Keratinocyte (primary cell): ENCODE results near the gene DLG2. TPM values are rescaled to one million over a fixed set of nuclear protein-coding genes. Genes with fewer than 3 reads are reported as not detected.

ENCODE experiments used
- DNase-seq: peaks from one replicate; pipeline ENCODE4 v3.0.0-alpha.2; 2011; ENCODE audit warnings: low read depth, missing footprints, low spot score
- FAIRE-seq: peaks from 2 replicates; lab custom pipeline; 2011; peaks lifted over from hg19 to GRCh38; lab: Jason Lieb, UNC
- H2AFZ ChIP-seq: 2 replicates; pipeline ENCODE4 v1.6.0; 2012; ENCODE audit warnings: low read length, control low read depth, inconsistent platforms; ENCODE audit not compliant: control insufficient read depth
- H3K27ac ChIP-seq: 2 replicates; pipeline ENCODE4 v1.5.1; 2011; ENCODE audit warnings: low read length; ENCODE audit not compliant: control insufficient read depth, insufficient read depth
- H3K27me3 ChIP-seq: 3 replicates; pipeline ENCODE4 v1.6.0; 2011; ENCODE audit warnings: low read length; ENCODE audit not compliant: control insufficient read depth, insufficient read depth; ENCODE audit errors: extremely low read depth
- H3K36me3 ChIP-seq, 2 experiments: 2 replicates in 1 of 2; 3 replicates in 1 of 2; pipeline ENCODE4 v1.5.1; 2011; ENCODE audit warnings: low read length in 2 of 2, mild to moderate bottlenecking in 1 of 2; ENCODE audit not compliant: control insufficient read depth in 2 of 2, insufficient read depth in 2 of 2; ENCODE audit errors: extremely low read depth in 1 of 2
- H3K4me1 ChIP-seq: 3 replicates; pipeline ENCODE4 v1.5.1; 2011; ENCODE audit warnings: low read length; ENCODE audit not compliant: control insufficient read depth, insufficient read depth; ENCODE audit errors: extremely low read depth
- H3K4me2 ChIP-seq: 3 replicates; pipeline ENCODE4 v1.6.0; 2011; ENCODE audit warnings: low read depth, low read length; ENCODE audit not compliant: control insufficient read depth, insufficient read depth; ENCODE audit errors: extremely low read depth
- H3K4me3 ChIP-seq, 3 experiments: fragments of 200-600 bp in 1 of 3; sonication (generic) in 1 of 3; 2 replicates in 2 of 3; 3 replicates in 1 of 3; pipeline ENCODE4 v1.5.1; 2011 to 2016; ENCODE audit warnings: low read length in 3 of 3, mild to moderate bottlenecking in 3 of 3, control low read depth in 2 of 3, inconsistent platforms in 1 of 3, low read depth in 1 of 3, mixed read lengths in 1 of 3, mixed run types in 1 of 3, moderate library complexity in 1 of 3; ENCODE audit not compliant: control insufficient read depth in 2 of 3, insufficient read depth in 2 of 3; ENCODE audit errors: extremely low read depth in 1 of 3
- H3K79me2 ChIP-seq: 2 replicates; pipeline ENCODE4 v1.6.0; 2012; ENCODE audit warnings: low read length; ENCODE audit not compliant: control insufficient read depth, insufficient read depth
- H3K9ac ChIP-seq: 3 replicates; pipeline ENCODE4 v1.6.0; 2011; ENCODE audit warnings: low read length; ENCODE audit not compliant: control insufficient read depth, insufficient read depth; ENCODE audit errors: extremely low read depth
- H3K9me1 ChIP-seq: 3 replicates; pipeline ENCODE4 v1.6.0; 2011; ENCODE audit warnings: low read length; ENCODE audit not compliant: control insufficient read depth, insufficient read depth; ENCODE audit errors: extremely low read depth
- H3K9me3 ChIP-seq: 2 replicates; pipeline ENCODE4 v1.5.1; 2012; ENCODE audit warnings: low read depth, low read length; ENCODE audit not compliant: control insufficient read depth
- H4K20me1 ChIP-seq: 3 replicates; pipeline ENCODE4 v1.6.0; 2011; ENCODE audit warnings: low read length; ENCODE audit not compliant: control insufficient read depth, insufficient read depth; ENCODE audit errors: extremely low read depth
- CTCF ChIP-seq, 3 experiments: IDR thresholded peaks in 1 of 3; conservative IDR thresholded peaks in 1 of 3; optimal IDR thresholded peaks in 1 of 3; 2 replicates in 2 of 3; 3 replicates in 1 of 3; pipeline versions ENCODE3 to v1.5.1; 2011; ENCODE audit warnings: low read length in 3 of 3, mild to moderate bottlenecking in 3 of 3, moderate library complexity in 2 of 3, control low read depth in 1 of 3, inconsistent platforms in 1 of 3; ENCODE audit not compliant: insufficient read depth in 2 of 3; ENCODE audit errors: extremely low read depth in 1 of 3
- EZH2 ChIP-seq: IDR thresholded peaks from one replicate; pipeline ENCODE4 v1.6.1; 2012; ENCODE audit warnings: inconsistent platforms, mild to moderate bottlenecking, low read length, moderate library complexity
- dilution Hi-C: fragments of 300-500 bp; cut with MboI; formaldehyde crosslinking; loops from one replicate; pipeline ENCODE4 v1.7.0; 2020; ENCODE audit warnings: low sequenced_read_pairs; ENCODE audit not compliant: extremely low pct_ligation_motif_present
- polyA plus RNA-seq, 5 experiments: library from polyadenylated mRNA; depleted of rRNA in 3 of 5; stranded (reverse) in 3 of 5; stranded (forward) in 1 of 5; unstranded in 1 of 5; fragments of >200 nt; gene quantifications; 1 replicate in 1 of 5; 2 replicates in 3 of 5; 3 replicates in 1 of 5; pipeline versions ENCODE4 v1.2.1 to v1.2.3, GENCODE V29; 2011 to 2012; ENCODE audit warnings: missing spikeins in 2 of 5, low read depth in 1 of 5, low replicate concordance in 1 of 5

DLG2 gene
- polyA plus RNA-seq, 1 donor (not counting 4 experiments of a cell fraction or from before 2014, with no cell fraction given) = 0.55 TPM

DNA sequence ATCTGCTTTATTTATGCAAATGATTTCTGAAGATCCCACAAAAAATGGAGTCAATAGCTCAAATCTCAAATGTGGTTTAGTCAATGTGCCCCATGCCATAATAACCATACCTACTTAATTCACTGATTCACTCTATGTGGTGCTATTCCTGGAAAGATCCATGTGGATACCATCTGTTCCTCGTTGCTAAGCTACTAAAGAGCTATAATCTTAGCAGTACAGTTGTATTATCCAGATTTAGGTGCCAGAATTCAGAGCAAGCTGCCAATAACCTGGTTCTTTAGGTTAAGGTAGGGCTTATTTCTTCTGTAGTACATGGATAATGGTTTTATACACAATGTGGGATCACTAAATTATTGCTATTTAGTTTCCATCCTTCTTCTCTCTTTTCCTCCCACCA lies 1366.3 kb downstream of the DLG2 start:
- Histone ChIP-seq H3K36me3 (no peaks in the 10 kb centered on the region), H3K4me1 (no peaks in the 10 kb centered on the region), H4K20me1 (no peaks in the 10 kb centered on the region), H3K9me3 (no peaks in the 10 kb centered on the region), H3K27ac (no peak overlapping the region), H3K9ac (no peak overlapping the region), H2AFZ (no peak overlapping the region), H3K27me3 (no peaks in the 10 kb centered on the region), H3K79me2 (no peaks in the 10 kb centered on the region), H3K4me2 (no peak overlapping the region), H3K4me3 (no peak overlapping the region), H3K9me1 (no peaks in the 10 kb centered on the region)
- dilution Hi-C loops = no loop called here
- FAIRE-seq (no peak), DNase-seq (no peak)
- TF ChIP-seq CTCF (optimal IDR thresholded peaks at IDR 0.05 in 1 of 3, IDR thresholded peaks at IDR 0.05 in 1 of 3, conservative IDR thresholded peaks at IDR 0.05 in 1 of 3; ENCODE audit: extremely low read depth in 1 of 3, insufficient read depth in 2 of 3, low read length in 3 of 3) = no peak
- TF ChIP-seq EZH2 = no peak

DNA sequence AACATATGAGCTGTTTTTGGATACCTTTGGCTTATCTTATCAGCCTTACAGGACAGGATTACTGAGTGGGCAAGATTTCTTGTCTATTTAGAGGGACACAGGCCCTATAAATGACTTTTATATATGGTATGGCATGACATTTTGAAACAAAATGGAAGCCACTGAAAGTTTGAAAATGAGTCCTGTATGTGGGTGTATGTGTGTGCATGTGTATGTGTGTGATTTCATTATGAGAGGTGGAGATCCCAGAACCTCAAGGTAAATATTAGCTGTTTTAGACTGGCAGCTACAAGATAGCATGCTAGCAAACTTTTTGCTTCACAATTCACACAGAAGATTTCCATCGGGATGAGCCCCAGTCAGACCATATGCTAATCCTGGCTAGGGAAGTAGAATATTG lies 1370.5 kb downstream of the DLG2 start:
- TF ChIP-seq CTCF (optimal IDR thresholded peaks at IDR 0.05 in 1 of 3, IDR thresholded peaks at IDR 0.05 in 1 of 3, conservative IDR thresholded peaks at IDR 0.05 in 1 of 3; ENCODE audit: extremely low read depth in 1 of 3, insufficient read depth in 2 of 3, low read length in 3 of 3) (no peak), EZH2 (no peak)
- dilution Hi-C loops = no loop called here
- FAIRE-seq = no peak
- H2AFZ ChIP-seq = no peak overlapping the region
- H3K4me2 ChIP-seq = no peak overlapping the region
- H3K9me3 ChIP-seq = no peaks in the 10 kb centered on the region
- H3K9me1 ChIP-seq = no peaks in the 10 kb centered on the region
- no peak overlapping the region for H3K27ac ChIP-seq
- no peaks in the 10 kb centered on the region for H3K4me1 ChIP-seq
- no peaks in the 10 kb centered on the region for H3K36me3 ChIP-seq
- no peaks in the 10 kb centered on the region for H4K20me1 ChIP-seq
- no peaks in the 10 kb centered on the region for H3K79me2 ChIP-seq
- no peak overlapping the region for H3K4me3 ChIP-seq
- DNase-seq = no peak
- H3K27me3 ChIP-seq = no peaks in the 10 kb centered on the region
- no peak overlapping the region for H3K9ac ChIP-seq
